ENCODE data around the gene DEPDC1B. TPM values are rescaled to one million over a fixed set of nuclear protein-coding genes. Genes with fewer than 3 reads are reported as not detected.
"Not testable (repeated sequence)": the region's sequence is repeated elsewhere in the genome, so short reads cannot be mapped to it uniquely, and the experiment has no call there.

DEPDC1B gene
- total and polyA plus RNA-seq, 2 of the 8 experiments (the other 6 are each of a cell fraction or from before 2014, with no cell fraction given): 30.8 to 67.4 TPM

DNA sequence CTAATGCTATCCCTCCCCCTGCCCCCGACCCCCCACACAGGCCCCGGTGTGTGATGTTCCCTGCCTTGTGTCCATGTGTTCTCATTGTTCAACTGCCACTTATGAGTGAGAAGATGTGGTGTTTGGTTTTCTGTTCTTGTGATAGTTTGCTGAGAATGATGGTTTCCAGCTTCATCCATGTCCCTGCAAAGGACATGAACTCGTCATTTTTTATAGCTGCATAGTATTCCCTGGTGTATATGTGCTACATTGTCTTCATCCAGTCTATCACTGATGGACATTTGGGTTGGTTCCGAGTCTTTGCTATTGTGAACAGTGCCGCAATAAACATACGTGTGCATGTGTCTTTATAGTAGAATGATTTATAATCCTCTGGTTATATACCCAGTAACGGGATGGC lies 75.1 kb downstream of the DEPDC1B start:
- H3K79me1 ChIP-seq (ENCODE audit: low read depth, low read length); H4K91ac ChIP-seq (replicated peaks; ENCODE audit: insufficient read length, low read length); H3K18ac ChIP-seq (ENCODE audit: extremely low read depth, low read length); H4K8ac ChIP-seq (ENCODE audit: extremely low read depth, insufficient read depth, low read length); H3K9me3 ChIP-seq (ENCODE audit: insufficient read depth in 2 of 2, low read depth in 1 of 2, low read length in 1 of 2); H2BK20ac ChIP-seq (ENCODE audit: low read length); H3K4me1 ChIP-seq (replicated peaks in 1 of 4; ENCODE audit: control insufficient read depth in 3 of 4, insufficient read depth in 4 of 4, low read length in 3 of 4); H3K27me3 ChIP-seq (replicated peaks in 1 of 4; ENCODE audit: control insufficient read depth in 3 of 4, extremely low read depth in 1 of 4, insufficient read depth in 3 of 4, low read length in 3 of 4); H3K4ac ChIP-seq (replicated peaks; ENCODE audit: insufficient read length, low read depth, low read length); H2AK5ac ChIP-seq (ENCODE audit: low read depth, low read length); POLR2A ChIA-PET (ENCODE audit: partially characterized antibody); H3K14ac ChIP-seq (ENCODE audit: insufficient read length); H3K23me2 ChIP-seq (ENCODE audit: low read depth, low read length); H4K20me1 ChIP-seq (replicated peaks in 1 of 2; ENCODE audit: control insufficient read depth in 1 of 2, insufficient read depth in 2 of 2, low read length in 2 of 2); H3K56ac ChIP-seq (replicated peaks; ENCODE audit: insufficient read length, low read depth, low read length); H3K36me3 ChIP-seq (ENCODE audit: control insufficient read depth in 2 of 4, insufficient read depth in 4 of 4, low read length in 3 of 4); H2BK5ac ChIP-seq (ENCODE audit: low read depth, low read length); H2BK12ac ChIP-seq (ENCODE audit: low read depth, low read length); FAIRE-seq; H3K27ac ChIP-seq (ENCODE audit: low read depth, low read length); H3K4me3 ChIP-seq (ENCODE audit: extremely low read depth in 1 of 4, insufficient read depth in 2 of 4, low read depth in 3 of 4, low read length in 4 of 4); H2AFZ ChIP-seq (ENCODE audit: low read length); H3K9ac ChIP-seq (replicated peaks in 1 of 4; ENCODE audit: extremely low read depth in 1 of 4, low read depth in 3 of 4, low read length in 3 of 4); H3K79me2 ChIP-seq (ENCODE audit: control insufficient read depth in 1 of 2, insufficient read depth in 2 of 2, low read length in 2 of 2); H4K5ac ChIP-seq (ENCODE audit: insufficient read length, low read depth, low read length); DNase-seq (ENCODE audit: low read depth in 1 of 2, low spot score in 2 of 2); H2BK120ac ChIP-seq (replicated peaks; ENCODE audit: low read depth, low read length); H3K23ac ChIP-seq (ENCODE audit: insufficient read length); H2BK15ac ChIP-seq (ENCODE audit: low read length); H3K4me2 ChIP-seq (ENCODE audit: insufficient read depth in 1 of 2, low read depth in 2 of 2, low read length in 2 of 2): not testable (repeated sequence)
- CTCF ChIA-PET (ENCODE audit: partially characterized antibody): interaction anchor here (0.8 to 1.4 kb wide), 2 partner anchors 63 to 329 kb away, joined by 3 to 4 read pairs; no protein-coding TSS in a partner anchor
- 93% methylated on average over 7 of the region's 7 CpGs; no CpG with 5 or more reads in 1 of the 2 experiments for WGBS, 2 experiments (ENCODE audit: extremely low coverage in 1 of 2, insufficient coverage in 1 of 2, insufficient read length in 1 of 2, insufficient replicate concordance in 2 of 2, low coverage in 1 of 2, low lambda C conversion rate in 2 of 2, missing lambda C conversion rate in 1 of 2)

DNA sequence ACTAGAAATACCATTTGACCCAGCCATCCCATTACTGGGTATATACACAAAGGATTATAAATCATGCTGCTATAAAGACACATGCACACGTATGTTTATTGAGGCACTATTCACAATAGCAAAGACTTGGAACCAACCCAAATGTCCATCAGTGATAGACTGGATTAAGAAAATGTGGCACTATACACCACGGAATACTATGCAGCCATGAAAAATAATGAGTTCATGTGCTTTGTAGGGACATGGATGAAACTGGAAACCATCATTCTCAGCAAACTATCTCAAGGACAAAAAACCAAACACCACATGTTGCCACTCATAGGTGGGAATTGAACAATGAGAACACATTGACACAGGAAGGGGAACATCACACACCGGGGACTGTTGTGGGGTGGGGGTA lies 79.2 kb downstream of the DEPDC1B start:
- FAIRE-seq: not testable (repeated sequence)
- WGBS, 2 experiments (ENCODE audit: extremely low coverage in 1 of 2, insufficient coverage in 1 of 2, insufficient read length in 1 of 2, insufficient replicate concordance in 2 of 2, low coverage in 1 of 2, low lambda C conversion rate in 2 of 2, missing lambda C conversion rate in 1 of 2): 88% methylated on average over 3 of the region's 3 CpGs; no CpG with 5 or more reads in 1 of the 2 experiments

More for the DNA sequence above, 79.2 kb downstream of the DEPDC1B start:
- H3K79me1 ChIP-seq (ENCODE audit: low read depth, low read length); H3K4me3 ChIP-seq (ENCODE audit: extremely low read depth in 1 of 4, insufficient read depth in 2 of 4, low read depth in 3 of 4, low read length in 4 of 4); H3K27ac ChIP-seq (ENCODE audit: low read depth, low read length); H2BK15ac ChIP-seq (ENCODE audit: low read length); H2BK5ac ChIP-seq (ENCODE audit: low read depth, low read length); H2AK5ac ChIP-seq (ENCODE audit: low read depth, low read length); H3K9ac ChIP-seq (replicated peaks in 1 of 4; ENCODE audit: extremely low read depth in 1 of 4, low read depth in 3 of 4, low read length in 3 of 4); CTCF ChIA-PET (ENCODE audit: partially characterized antibody); H3K4me2 ChIP-seq (ENCODE audit: insufficient read depth in 1 of 2, low read depth in 2 of 2, low read length in 2 of 2); H3K36me3 ChIP-seq (ENCODE audit: control insufficient read depth in 2 of 4, insufficient read depth in 4 of 4, low read length in 3 of 4); H3K9me3 ChIP-seq (ENCODE audit: insufficient read depth in 2 of 2, low read depth in 1 of 2, low read length in 1 of 2); H3K4me1 ChIP-seq (replicated peaks in 1 of 4; ENCODE audit: control insufficient read depth in 3 of 4, insufficient read depth in 4 of 4, low read length in 3 of 4); H2BK120ac ChIP-seq (replicated peaks; ENCODE audit: low read depth, low read length); H2BK20ac ChIP-seq (ENCODE audit: low read length); H4K91ac ChIP-seq (replicated peaks; ENCODE audit: insufficient read length, low read length); H3K23ac ChIP-seq (ENCODE audit: insufficient read length); H3K56ac ChIP-seq (replicated peaks; ENCODE audit: insufficient read length, low read depth, low read length); H2BK12ac ChIP-seq (ENCODE audit: low read depth, low read length); H3K79me2 ChIP-seq (ENCODE audit: control insufficient read depth in 1 of 2, insufficient read depth in 2 of 2, low read length in 2 of 2); H3K14ac ChIP-seq (ENCODE audit: insufficient read length); H4K5ac ChIP-seq (ENCODE audit: insufficient read length, low read depth, low read length); H3K23me2 ChIP-seq (ENCODE audit: low read depth, low read length); H4K20me1 ChIP-seq (replicated peaks in 1 of 2; ENCODE audit: control insufficient read depth in 1 of 2, insufficient read depth in 2 of 2, low read length in 2 of 2); H4K8ac ChIP-seq (ENCODE audit: extremely low read depth, insufficient read depth, low read length); POLR2A ChIA-PET (ENCODE audit: partially characterized antibody); H3K4ac ChIP-seq (replicated peaks; ENCODE audit: insufficient read length, low read depth, low read length); H3K18ac ChIP-seq (ENCODE audit: extremely low read depth, low read length); DNase-seq (ENCODE audit: low read depth in 1 of 2, low spot score in 2 of 2); H3K27me3 ChIP-seq (replicated peaks in 1 of 4; ENCODE audit: control insufficient read depth in 3 of 4, extremely low read depth in 1 of 4, insufficient read depth in 3 of 4, low read length in 3 of 4); H2AFZ ChIP-seq (ENCODE audit: low read length): not testable (repeated sequence)

Data from H1 (cell line).